MM.1S (cell line): ENCODE data around the gene LRRK1.

Experiments
- DNase-seq: peaks from one replicate; pipeline ENCODE4 v3.0.0-alpha.2; 2015
- H2AFZ ChIP-seq: fragments of 300-600 bp; sonication (generic); 2 replicates; pipeline ENCODE4 v1.6.0; 2016; ENCODE audit warnings: antibody characterized with exemption, low read length
- H3F3A ChIP-seq: fragments of 300-600 bp; sonication (generic); 2 replicates; pipeline ENCODE4 v1.6.1; 2016; ENCODE audit warnings: mild to moderate bottlenecking, antibody characterized with exemption, low read length, moderate library complexity, mixed read lengths; ENCODE audit not compliant: insufficient read depth
- H3K27ac ChIP-seq: fragments of 300-600 bp; sonication (generic); 2 replicates; pipeline ENCODE4 v1.5.1; 2016; ENCODE audit warnings: mild to moderate bottlenecking, low read length
- H3K27me3 ChIP-seq: fragments of 300-600 bp; sonication (generic); replicated peaks from 2 replicates; pipeline ENCODE4 v1.6.0; 2016; ENCODE audit warnings: low read length; ENCODE audit not compliant: insufficient read depth
- H3K36me3 ChIP-seq: fragments of 300-600 bp; sonication (generic); replicated peaks from 2 replicates; pipeline ENCODE4 v1.6.1; 2016; ENCODE audit warnings: mild to moderate bottlenecking, low read length, mixed read lengths; ENCODE audit not compliant: insufficient read depth
- H3K4me1 ChIP-seq: fragments of 300-600 bp; sonication (generic); 2 replicates; pipeline ENCODE4 v1.6.1; 2016; ENCODE audit warnings: low read length, mixed read lengths
- H3K4me2 ChIP-seq: fragments of 300-600 bp; sonication (generic); 2 replicates; pipeline ENCODE4 v1.6.0; 2016; ENCODE audit warnings: low read depth, low read length
- H3K4me3 ChIP-seq: fragments of 300-600 bp; sonication (generic); 2 replicates; pipeline ENCODE4 v1.5.1; 2016; ENCODE audit warnings: low read length, mixed read lengths
- H3K79me2 ChIP-seq: fragments of 300-600 bp; sonication (generic); 2 replicates; pipeline ENCODE4 v1.6.1; 2016; ENCODE audit warnings: mixed run types, low read length, mixed read lengths
- H3K9ac ChIP-seq: fragments of 300-600 bp; sonication (generic); 2 replicates; pipeline ENCODE4 v1.6.1; 2016; ENCODE audit warnings: low read length, mixed read lengths
- H3K9me2 ChIP-seq: fragments of 300-600 bp; sonication (generic); replicated peaks from 2 replicates; pipeline ENCODE4 v1.6.1; 2016; ENCODE audit warnings: mild to moderate bottlenecking, low read length, mixed read lengths; ENCODE audit not compliant: insufficient read depth
- H3K9me3 ChIP-seq: fragments of 300-600 bp; sonication (generic); replicated peaks from 2 replicates; pipeline ENCODE4 v1.6.1; 2016; ENCODE audit warnings: mild to moderate bottlenecking, low read length, mixed read lengths; ENCODE audit not compliant: insufficient read depth
- H4K20me1 ChIP-seq: fragments of 300-600 bp; sonication (generic); 2 replicates; pipeline ENCODE4 v1.6.1; 2016; ENCODE audit warnings: mild to moderate bottlenecking, low read length, moderate library complexity, mixed read lengths; ENCODE audit not compliant: insufficient read depth
- EZH2 ChIP-seq: fragments of 300-600 bp; sonication (generic); optimal IDR thresholded peaks from 2 replicates; pipeline ENCODE3; 2017; ENCODE audit warnings: low read depth, mild to moderate bottlenecking, antibody characterized with exemption, low read length, mixed read lengths
- EZH2phosphoT487 ChIP-seq: fragments of 300-600 bp; sonication (generic); IDR thresholded peaks from 2 replicates; pipeline ENCODE4 v1.6.1; 2018; ENCODE audit warnings: antibody characterized with exemption, low read length
- TF ChIP-seq, protein P1 (sequence below): fragments of 300-600 bp; sonication (generic); IDR thresholded peaks from 2 replicates; pipeline ENCODE4 v1.5.1; 2016; ENCODE audit warnings: antibody characterized with exemption, low read length, mixed read lengths

LRRK1 gene

GRCh38 chr15:100891307-100892012 is 27.7 kb upstream of the LRRK1 start:
- Histone ChIP-seq H3F3A (no peaks in the 10 kb centered on the region), H3K9me3 (no peaks in the 10 kb centered on the region), H3K4me2 (no peak overlapping the region), H3K4me1 (no peaks in the 10 kb centered on the region), H4K20me1 (no peaks in the 10 kb centered on the region), H3K79me2 (no peaks in the 10 kb centered on the region), H3K9me2 (no peaks in the 10 kb centered on the region), H3K9ac (no peak overlapping the region), H3K4me3 (no peak overlapping the region), H3K27ac (no peak overlapping the region), H3K36me3 (no peaks in the 10 kb centered on the region), H3K27me3 (no peaks in the 10 kb centered on the region; the same call in 1 of the 2 replicates), H2AFZ (no peak overlapping the region)
- TF ChIP-seq EZH2 (no peak), EZH2phosphoT487 (no peak)
- TF ChIP-seq, protein P1, sequence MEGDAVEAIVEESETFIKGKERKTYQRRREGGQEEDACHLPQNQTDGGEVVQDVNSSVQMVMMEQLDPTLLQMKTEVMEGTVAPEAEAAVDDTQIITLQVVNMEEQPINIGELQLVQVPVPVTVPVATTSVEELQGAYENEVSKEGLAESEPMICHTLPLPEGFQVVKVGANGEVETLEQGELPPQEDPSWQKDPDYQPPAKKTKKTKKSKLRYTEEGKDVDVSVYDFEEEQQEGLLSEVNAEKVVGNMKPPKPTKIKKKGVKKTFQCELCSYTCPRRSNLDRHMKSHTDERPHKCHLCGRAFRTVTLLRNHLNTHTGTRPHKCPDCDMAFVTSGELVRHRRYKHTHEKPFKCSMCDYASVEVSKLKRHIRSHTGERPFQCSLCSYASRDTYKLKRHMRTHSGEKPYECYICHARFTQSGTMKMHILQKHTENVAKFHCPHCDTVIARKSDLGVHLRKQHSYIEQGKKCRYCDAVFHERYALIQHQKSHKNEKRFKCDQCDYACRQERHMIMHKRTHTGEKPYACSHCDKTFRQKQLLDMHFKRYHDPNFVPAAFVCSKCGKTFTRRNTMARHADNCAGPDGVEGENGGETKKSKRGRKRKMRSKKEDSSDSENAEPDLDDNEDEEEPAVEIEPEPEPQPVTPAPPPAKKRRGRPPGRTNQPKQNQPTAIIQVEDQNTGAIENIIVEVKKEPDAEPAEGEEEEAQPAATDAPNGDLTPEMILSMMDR = no peak
- DNase-seq = no peak

DNA sequence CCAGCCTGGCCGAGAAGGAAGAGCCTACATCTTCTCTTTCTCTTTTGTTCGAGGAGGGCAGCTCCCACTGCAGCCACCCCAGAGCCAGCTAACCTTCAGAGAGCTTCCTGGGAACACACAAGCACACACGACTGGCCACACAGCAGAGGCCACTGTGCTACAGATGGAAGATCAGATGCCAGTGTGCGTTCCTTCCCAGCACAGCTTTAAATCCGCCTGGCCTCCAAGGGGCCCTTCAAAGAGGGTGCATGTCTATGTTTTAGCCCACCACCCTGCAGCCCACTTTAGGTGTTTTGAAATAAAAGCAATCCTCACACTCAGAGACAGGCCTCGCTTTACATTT is 27.2 kb upstream of the LRRK1 start:
- no peak for TF ChIP-seq EZH2phosphoT487
- no peak for TF ChIP-seq EZH2
- TF ChIP-seq, protein P1 = no peak
- Histone ChIP-seq H3K4me2 (no peak overlapping the region), H3K4me1 (no peaks in the 10 kb centered on the region), H3K79me2 (no peaks in the 10 kb centered on the region), H3F3A (no peaks in the 10 kb centered on the region), H3K27ac (no peak overlapping the region), H2AFZ (no peak overlapping the region), H3K9ac (no peak overlapping the region), H3K9me2 (no peaks in the 10 kb centered on the region), H4K20me1 (no peaks in the 10 kb centered on the region), H3K27me3 (no peaks in the 10 kb centered on the region; the same call in 1 of the 2 replicates), H3K4me3 (no peak overlapping the region), H3K36me3 (no peaks in the 10 kb centered on the region), H3K9me3 (no peaks in the 10 kb centered on the region)
- no peak for DNase-seq

GRCh38 chr15:100893261-100893963 is 25.7 kb upstream of the LRRK1 start:
- Histone ChIP-seq H4K20me1 (no peaks in the 10 kb centered on the region), H3K4me2 (no peak overlapping the region), H3K36me3 (no peaks in the 10 kb centered on the region), H2AFZ (no peak overlapping the region), H3K79me2 (no peaks in the 10 kb centered on the region), H3K4me3 (no peak overlapping the region), H3F3A (no peaks in the 10 kb centered on the region), H3K9me3 (no peaks in the 10 kb centered on the region), H3K27ac (no peak overlapping the region), H3K9ac (no peak overlapping the region), H3K9me2 (no peaks in the 10 kb centered on the region), H3K27me3 (no peaks in the 10 kb centered on the region; the same call in 1 of the 2 replicates), H3K4me1 (no peaks in the 10 kb centered on the region)
- TF ChIP-seq, protein P1 = no peak
- TF ChIP-seq EZH2 (no peak), EZH2phosphoT487 (no peak)
- DNase-seq = no peak
